Kidney glomerular epithelial cell (primary cell): ENCODE data around the gene KCMF1.

Experiments used
- DNase-seq: peaks from one replicate; lab custom pipeline; 2025; lab: John Stamatoyannopoulos, UW

Gene KCMF1

DNA sequence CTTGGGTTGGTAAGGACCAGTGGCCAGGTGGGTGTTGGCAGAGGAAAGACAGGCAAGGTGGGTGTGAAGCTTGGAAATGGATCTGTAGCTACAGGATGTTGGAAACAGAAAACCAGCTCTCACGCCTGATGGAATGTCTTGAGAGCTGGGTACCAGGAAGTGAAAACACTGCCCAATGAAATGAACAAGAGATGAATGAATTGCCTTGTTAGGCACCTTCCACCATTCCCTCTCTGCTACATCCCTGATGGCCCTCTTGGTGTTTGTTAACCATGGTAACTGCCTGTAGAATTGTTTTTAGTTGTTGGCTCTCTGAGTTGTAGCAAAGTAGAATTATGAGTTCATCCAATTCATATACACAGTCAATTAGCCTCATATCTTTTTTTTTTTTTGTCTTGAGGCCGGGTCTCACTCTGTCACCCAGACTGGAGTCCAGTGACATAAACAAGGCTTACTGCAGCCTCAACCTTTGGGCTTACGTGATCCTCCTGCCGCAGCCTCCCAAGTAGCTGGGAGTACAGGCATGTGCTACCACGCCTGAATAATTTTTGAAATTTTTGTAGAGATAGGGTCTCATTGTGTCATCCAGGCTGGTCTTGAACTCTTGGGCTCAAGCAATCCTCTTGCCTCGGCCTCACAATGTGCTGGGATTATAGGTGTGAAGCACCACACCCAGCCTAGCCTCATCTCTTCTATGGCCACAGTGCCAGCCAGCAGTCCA, 9.5 kb downstream of the KCMF1 start:
- no peak for DNase-seq

DNA sequence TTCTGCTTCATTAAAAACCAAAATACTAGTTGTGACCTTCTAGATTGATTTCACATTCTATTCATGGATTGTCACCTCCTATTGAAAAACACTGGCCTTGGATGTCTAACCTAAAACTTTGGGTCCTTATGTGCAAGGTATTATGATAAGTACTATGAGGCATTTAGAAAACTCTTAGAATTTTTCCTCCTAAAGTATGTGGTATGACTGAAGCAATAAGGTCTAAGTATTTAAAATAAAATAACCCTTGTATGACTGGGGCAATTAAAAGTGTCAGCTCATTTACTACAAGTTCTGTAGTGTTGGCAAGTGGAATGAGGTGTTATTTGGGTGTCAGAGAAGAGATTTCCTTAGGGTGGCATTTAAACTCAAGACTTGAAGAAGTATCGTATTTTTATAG, 15.1 kb downstream of the KCMF1 start:
- no peak for DNase-seq

DNA sequence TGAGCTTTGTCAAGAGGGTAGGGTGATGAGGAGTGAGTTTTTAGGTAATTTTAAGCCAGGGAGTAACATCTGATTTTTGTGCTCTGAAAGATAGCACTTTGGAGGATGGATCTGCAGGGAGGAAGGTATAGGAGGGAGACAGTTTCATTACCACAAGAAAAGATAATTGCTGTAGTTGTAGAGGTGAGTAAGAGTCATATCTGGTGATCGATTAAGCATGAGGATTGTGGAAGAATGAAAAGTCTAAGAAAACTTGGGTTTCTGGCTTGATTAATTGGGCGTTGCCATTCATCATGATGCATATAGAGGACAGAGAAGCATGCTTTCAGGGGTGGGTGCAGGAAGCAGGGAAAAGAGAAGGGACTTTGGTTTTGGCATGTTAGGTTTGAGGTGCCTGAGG, 18.5 kb downstream of the KCMF1 start:
- DNase-seq, result peak; percentile 48

DNA sequence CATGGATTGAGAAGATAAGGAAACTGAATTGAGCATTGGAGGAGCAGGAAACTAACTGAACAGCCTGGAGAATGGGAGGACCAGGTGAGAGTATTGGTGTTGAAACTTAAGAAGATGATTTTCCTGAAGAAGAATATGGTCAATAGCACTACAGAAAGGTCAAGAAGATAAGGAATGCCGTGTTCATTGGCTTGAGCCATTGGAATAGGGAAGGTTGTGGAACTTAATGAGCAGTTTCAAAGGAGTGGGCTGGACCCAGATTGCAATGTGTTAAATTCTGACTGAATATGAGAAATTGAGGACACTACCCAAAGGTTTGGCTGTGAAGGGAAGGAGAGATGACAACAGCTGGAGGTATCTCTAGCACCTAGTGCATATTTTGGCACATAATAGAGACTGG, 19.0 kb downstream of the KCMF1 start:
- DNase-seq, result no peak

DNA sequence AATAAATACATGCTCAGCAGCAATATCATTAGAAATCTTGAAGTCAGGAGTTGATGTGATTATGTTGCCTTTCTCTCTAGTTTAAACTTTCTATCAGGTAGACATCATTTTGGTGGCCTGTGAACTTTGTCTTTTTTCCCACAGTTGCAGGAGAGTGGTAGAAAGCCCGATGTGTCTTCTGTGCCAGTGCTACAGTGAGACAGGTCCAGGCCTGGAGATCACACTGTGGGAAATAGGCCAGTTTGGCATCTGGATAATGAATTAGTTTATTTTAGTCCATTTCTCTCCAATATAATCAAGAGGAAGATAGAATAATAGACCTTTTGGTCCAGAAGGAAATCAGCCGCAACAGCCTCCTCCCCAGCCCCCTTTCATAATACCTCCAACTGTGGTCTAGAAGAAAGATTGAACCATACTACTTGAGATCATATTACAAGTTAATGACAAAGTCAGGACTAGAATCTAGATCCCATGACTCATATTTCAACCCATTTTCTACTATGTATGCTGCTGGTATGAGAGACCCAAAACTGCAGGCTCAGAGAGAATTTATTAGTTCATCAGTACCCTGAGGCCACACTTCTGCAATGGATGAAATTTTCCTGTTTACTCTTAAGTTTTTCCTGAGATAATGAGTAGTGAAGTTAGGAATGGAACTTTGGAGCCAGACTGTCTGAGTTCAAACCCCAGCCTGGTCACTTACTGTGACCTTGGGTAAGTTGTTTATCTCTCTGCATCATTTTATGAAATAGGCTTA, 20.6 kb downstream of the KCMF1 start:
- DNase-seq, result peak; percentile 16

DNA sequence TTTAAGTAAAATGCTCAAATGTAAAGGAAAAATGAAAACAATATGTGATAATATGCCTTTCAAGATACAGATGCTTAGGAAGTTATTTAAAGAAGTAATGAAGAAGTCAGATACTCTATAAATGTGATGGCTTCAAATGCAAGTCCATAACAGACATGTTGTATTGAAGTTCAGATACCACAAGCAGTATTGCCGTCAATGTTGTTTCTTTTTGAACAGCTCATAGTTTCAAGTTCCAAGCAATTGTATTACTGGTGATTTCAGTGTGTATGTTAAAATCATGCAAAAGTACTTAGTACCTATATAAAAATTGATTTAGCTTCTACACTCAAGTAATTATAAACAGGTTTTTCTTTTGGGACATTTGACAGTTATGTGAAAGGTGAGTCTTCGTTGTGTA, 24.9 kb downstream of the KCMF1 start:
- DNase-seq, result no peak

DNA sequence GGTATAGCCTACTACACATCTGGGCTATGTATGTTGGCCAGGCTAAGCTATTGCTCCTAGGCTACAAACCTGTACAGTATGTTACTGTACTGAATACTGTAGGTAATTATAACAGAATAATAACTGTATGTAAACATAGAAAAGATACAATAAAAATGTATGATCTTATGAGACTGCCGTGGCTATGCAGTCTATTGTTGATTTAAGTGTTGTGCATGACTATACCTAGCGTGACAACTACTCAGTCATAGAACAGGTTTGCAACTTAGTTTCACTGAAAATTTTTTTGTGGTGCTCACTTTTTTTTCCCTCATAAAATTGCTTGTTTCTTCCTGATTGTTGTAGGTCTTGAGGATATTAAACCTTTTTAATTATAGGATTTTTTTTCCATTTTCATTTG, 25.9 kb downstream of the KCMF1 start:
- no peak for DNase-seq

DNA sequence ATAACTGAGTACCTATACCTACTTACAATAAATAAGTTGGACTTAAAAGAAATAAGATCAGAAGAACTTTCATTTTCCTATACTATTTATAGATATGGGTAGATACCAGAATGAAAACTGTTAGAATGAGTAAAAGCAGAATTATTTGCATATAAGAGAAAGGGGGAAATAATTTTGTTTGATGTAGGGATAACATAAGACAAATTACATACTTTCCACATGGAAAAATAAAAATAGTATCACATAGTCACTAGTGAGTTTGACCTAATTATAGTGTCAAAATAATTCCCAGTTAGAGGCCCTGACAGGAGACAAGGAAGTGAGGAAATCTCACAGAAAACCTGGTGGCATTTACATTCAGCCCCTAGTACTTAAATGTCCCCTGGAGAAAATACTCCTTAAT, 28.6 kb downstream of the KCMF1 start:
- no peak for DNase-seq

DNA sequence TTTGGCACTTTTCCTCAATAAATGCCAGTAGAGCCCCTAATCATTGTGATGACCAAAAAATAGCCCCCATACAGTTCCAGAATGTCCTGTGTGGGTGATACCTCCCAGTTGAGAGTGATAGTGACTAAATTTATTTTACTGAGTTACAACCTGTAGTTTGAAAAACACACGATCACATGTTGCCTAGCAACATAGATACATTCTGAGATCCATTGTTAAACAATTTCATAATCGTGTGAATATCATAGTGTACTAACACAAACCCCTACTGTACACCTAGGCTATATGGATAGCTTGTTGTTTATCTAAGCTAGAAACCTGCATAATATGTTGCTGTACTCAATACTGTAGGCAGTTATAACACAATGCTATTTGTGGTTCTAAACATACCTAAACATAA, 30.6 kb downstream of the KCMF1 start:
- DNase-seq, result no peak

DNA sequence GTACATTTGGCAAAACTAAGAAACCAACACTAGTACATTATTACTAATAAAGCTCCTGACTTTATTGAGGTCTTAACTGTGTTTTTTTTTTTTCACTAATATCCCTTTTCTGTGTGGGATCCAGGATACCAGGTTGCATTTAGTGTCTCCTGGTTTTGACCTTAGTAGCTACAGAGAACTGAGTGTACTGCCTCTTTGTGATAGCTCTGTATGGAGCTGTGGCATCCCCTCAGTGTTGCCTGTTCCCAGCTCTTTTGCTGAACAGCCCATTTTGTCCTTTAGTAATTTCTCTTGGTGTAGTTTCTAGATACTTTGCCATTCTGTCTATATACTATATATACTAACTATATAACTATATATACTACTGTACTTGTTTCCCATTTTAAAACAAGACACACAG, 31.6 kb downstream of the KCMF1 start:
- DNase-seq, result no peak

DNA sequence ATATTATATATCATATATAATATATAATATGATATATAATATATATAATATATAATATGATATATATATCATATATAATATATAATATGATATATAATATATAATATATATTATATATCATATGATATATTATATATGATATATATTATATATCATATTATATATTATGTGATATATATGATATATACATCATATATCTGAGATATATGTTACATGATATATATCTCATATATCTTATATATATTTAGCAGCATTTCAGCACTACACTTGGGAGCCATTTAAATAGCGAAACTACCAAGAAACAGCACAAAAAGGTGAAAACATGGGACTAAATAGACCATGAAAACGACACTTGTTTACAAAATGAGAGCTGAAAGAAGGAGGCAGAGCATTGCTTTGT, 37.3 kb downstream of the KCMF1 start:
- DNase-seq, result no peak

DNA sequence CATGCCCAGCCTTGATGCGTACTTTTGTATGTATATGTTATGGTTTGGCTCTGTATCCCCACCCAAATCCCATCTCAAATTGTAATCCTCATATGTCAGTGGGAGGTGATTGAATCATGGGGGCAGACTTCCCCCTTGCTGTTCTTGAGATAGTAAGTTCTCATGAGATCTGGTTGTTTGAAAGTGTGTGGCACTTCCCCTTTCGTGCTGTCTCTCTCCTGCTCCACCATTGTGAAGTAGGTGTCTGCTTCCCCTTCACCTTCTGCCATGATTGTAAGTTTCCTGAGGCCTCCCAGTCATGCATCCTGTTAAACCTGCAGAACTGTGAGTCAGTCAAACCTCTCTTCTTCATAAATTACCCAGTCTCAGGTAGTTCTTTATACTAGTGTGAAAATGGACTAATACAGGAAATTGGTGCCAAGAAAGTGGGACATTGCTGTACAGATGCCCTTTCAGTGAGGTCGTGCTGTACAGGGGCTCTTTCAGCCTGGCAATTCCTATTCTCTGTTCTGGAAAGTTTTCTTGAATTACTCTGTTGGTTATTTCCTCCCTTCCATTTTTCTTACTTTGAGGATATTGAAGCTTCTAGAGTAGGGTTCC, 38.2 kb downstream of the KCMF1 start:
- no peak for DNase-seq

DNA sequence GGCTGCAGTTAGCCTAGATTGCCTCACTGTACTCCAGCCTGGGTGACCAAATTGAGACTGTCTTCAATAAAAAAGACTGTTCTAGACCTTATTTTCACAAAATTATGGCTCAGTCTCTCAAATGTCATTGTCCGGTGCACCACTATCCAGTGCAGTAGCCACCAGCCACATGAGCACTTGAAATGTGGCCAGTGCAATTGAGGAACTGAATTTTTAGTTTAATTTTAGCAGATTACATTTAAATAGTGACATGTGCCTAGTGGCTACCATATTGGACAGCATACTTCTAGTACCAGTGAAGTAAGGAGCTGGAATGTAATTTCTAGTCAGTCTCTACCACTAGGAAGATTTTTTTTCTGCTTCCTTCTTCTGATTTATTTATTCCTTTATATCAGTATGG, 39.4 kb downstream of the KCMF1 start:
- DNase-seq, result no peak

DNA sequence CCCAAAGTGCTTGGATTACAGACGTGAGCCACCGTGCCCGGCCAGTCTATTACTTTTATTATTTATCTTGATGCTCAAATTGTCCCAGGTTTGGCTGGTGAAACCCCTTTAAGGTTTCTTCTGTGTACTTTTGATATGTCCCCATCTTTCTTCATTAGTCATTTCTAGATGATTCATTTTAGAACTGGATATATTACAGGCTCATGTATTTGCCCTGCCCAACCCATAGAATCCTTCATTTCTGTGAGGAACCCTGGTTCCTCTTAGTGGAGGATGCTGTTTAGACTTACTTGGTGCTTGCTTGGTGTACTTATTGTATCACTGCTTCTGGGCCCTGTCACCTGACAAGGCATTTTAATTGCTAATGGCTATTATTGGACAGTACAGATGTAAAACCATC, 40.1 kb downstream of the KCMF1 start:
- DNase-seq, result no peak

DNA sequence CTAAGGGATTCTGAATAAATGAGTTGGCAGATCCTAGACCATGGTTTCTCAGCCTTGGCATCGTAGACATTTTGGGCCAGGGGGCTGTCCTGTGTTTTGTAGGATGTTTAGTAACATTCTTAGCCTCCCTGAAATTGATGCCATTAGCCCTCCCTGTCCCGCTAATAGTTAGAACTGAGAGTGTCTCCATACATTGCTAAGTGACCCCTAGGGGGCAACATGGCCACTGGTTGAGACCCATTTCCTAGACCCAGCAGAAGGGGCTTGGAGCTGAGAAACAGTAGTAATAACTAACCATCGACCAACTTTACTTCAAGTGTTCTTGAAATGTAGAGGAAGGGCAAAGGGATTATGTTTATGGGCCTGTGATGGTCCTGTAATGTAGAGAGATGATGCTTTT, 40.8 kb downstream of the KCMF1 start:
- DNase-seq, result no peak

DNA sequence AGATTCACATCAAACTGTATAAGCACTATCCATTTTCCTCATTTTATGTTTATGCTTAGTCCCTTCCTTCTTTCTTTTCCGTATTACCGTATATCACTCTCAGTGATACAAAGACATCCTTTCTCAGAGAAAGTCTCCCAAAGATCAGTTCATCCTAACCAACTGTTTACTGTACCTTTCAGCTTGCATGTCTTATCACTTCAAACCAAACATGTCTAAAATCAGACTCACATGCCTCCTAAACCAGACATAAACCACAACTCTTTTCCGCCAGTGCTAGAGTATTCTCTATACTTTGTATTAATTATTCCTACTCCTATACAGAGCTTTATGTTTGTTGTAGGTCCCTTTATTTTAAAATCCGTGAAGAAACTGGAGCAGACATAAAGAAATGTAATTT, 41.5 kb downstream of the KCMF1 start:
- DNase-seq, result no peak

DNA sequence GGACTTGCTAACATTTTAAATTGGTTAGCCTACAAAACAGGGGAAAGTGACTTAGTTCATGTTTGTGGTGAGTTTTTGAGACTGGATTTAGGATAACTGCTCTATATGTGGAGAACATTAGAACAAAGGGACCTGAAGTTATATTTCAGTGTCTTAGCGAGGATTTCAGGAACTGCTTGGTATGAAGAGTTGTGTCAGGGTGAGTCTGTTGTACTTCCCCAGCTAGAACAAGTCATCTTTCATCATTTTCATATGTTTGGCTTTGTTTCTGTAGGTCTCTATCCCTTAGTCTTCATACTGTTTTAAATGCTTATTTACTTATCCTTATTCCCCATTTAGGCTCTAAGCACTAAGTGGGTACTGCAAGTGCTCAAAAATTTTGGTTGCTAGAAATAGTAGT, 41.9 kb downstream of the KCMF1 start:
- no peak for DNase-seq

DNA sequence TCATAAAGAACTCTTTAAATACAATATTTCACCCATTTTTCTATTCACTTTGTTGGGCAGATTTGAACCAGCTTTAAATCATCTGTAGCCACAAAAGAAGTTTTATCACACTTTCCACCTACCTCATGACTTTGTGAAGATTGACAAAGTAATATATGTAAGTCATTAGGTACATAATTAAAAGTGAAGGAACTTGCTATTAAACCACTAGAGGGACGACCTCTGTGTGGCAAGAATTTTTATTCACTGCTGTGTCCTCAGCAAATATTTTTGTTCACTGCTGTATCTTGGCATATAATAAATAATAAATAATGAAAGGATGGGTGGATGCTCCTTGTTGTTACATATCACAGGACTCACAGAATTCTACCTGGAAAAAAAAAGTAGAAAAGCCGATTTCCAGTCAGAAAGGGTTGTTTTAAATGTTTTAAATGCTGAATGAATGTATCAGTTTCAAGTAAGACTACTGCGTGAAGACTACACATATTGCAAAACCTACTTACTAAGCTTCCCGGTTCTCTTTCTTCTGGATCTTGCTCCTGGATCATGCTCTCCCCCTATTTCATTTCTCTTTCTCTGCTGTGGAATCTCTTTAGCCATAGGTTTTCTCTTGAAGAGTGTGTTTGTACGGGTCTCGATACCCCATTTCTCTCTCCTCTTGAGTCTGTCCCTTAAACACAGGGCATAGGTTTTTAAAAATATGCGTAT, 44.8 kb downstream of the KCMF1 start:
- no peak for DNase-seq

DNA sequence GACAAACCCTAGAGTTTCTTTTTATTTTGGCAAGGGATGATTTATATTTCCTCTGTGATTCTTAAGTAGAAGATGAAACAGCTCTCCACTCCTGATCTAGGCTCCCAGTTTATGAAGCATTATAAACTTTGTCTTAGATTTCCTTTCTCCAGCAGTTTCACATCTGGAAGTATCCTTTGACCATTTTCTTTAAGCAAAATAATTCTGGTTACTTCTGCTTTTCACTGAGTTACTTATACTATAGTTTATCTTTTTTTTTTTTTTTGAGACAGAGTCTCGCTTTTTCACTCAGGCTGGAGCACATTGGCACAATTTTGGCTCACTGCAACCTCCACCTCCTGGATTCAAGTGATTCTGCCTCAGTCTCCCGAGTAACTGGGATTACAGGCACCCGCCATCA, 45.5 kb downstream of the KCMF1 start:
- DNase-seq, result no peak

DNA sequence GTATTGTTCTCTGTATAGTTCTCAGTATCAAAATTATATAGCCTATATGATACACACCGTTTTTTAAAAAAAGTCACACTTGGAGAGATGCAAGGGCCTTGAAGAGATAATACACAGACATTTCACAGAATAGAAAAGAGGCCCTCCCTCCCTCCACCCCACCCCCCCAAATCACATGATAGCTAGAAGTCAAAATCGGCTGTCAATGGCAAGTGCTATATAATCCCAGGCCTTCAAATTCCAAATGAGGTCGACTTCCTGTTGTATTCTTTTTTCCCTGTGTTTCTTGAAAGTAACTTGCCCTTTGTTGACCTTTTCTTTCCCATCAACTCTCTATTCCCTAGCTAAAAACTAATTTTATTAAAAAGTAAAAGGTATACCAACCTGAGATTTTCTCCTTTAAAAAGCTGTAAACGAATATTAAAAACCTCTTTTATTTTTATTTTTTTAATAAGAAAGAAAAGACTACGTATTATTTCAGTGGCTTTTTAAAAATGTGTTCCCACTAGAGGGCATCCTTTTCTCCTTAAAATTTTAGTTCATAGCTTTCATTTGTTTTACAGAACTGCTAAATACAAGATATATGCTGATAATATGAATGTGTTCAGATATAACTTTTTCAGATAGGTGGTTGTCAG, 46.6 kb downstream of the KCMF1 start:
- DNase-seq, result peak; percentile 16

DNA sequence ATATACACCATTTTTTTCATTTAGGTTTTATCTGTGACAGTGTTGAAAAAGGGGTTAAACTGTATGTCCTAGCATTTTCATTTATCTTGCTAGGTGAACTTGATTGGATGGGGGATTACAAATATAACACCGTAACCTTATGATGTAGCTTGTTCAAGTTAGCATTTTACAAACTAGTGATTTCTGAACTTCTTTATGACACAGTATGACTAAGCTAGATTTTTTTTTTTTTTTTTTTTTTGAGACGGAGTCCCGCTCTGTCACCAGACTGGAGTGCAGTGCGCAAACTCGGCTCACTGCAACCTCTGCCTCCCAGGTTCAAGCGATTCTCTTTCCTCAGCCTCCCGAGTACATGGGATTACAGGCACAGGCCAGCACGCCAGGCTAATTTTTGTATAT, 47.1 kb downstream of the KCMF1 start:
- no peak for DNase-seq

DNA sequence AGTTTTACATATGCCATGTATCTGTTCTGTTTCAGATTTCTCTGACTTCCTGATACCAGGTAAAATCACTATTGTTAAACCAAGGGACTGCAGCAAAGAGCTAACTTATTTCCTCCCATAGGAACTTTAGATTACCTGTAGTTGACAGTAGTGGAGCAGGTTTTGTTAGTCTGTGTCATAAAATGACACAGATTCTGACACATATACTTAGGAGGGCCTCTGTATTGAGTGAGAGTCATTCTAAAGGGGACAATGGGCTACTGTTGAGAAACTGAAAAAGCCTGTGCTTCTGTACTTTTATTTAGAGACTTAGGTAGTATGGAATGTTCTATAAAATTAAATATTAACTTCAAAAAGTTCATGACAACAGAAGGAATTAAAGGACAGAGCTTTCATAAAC, 48.2 kb downstream of the KCMF1 start:
- DNase-seq, result no peak
